ENCODE measurements around the gene DEGS1.

DNA sequence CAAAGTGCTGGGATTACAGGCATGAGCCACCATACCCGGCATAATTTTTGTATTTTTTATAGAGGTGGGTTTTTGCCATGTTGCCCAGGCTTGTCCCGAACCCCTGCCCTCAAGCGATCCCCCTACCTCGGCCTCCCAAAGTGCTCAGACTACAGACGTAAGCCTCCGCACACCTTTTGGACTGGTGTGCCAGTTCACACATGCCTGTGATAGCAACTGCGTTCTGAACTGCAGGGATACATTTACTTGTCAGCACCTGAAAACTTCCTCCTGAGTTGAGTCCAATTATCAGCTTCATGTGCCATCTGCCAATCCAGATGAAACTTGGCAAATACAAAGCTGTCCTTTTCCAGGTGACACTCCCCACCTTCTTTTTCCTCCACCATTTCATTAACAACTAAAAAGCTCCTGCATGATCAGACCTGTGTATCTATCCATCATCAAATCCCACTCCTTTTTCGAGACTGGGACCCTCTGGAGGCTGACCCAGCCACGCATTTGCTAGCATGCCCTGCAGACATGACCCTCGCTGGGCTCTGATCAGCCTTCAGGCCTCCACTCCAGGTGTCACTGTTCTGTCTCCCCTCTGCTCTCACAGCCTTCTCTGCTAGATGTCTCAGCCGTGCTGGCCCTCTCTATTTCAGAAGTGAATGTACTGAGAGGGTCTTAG, 2.1 kb upstream of the DEGS1 start:
- TF ChIP-seq CTCF (IDR thresholded peaks at IDR 0.05) (no peak), EP300 (IDR thresholded peaks at IDR 0.05; ENCODE audit: low read depth) (no peak)
